Vagina (tissue), 2 donors: ENCODE data around the gene ITK.

ENCODE experiments used
- POLR2A ChIP-seq, 2 donors: fragments of 450-650 bp; IDR thresholded peaks; one replicate each; pipeline ENCODE4 v1.6.1; 2017; ENCODE audit warnings: antibody characterized with exemption in 2 of 2, mild to moderate bottlenecking in 2 of 2, moderate library complexity in 2 of 2
- POLR2AphosphoS5 ChIP-seq, 2 donors: sonication (generic); formaldehyde crosslinking; IDR thresholded peaks; one replicate each; pipeline ENCODE4 v1.9.0; 2017; ENCODE audit warnings: antibody characterized with exemption in 2 of 2, mild to moderate bottlenecking in 2 of 2, low read depth in 1 of 2; ENCODE audit not compliant: insufficient read depth in 1 of 2
- TF ChIP-seq, protein P1 (sequence below), 3 experiments: fragments of 450-650 bp in 2 of 3; fragments of 200-600 bp in 1 of 3; sonication (generic) in 1 of 3; IDR thresholded peaks; one replicate each; pipeline ENCODE4 v1.5.1; 2017 to 2019; ENCODE audit warnings: antibody characterized with exemption in 3 of 3, mild to moderate bottlenecking in 2 of 3, moderate library complexity in 2 of 3

DNA sequence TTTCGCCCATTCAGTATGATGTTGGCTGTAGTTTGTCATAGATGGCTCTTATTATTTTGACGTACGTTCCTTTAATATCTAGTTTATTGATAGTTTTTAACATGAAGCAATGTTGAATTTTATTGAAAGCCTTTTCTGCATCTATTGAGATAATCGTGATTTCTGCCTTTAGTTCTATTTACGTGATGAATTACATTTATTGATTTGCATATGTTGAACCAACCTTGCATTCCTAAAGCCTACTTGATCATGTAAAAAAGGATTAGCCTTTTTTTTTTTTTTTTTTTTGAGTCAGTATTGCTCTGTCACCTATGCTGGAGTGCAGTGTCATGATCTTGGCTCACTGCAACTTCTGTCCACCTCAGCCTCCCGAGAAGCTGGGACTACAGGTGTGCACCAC, 25.1 kb downstream of the ITK start:
- no peak for TF ChIP-seq POLR2A (IDR thresholded peaks at IDR 0.05)
- TF ChIP-seq, protein P1, sequence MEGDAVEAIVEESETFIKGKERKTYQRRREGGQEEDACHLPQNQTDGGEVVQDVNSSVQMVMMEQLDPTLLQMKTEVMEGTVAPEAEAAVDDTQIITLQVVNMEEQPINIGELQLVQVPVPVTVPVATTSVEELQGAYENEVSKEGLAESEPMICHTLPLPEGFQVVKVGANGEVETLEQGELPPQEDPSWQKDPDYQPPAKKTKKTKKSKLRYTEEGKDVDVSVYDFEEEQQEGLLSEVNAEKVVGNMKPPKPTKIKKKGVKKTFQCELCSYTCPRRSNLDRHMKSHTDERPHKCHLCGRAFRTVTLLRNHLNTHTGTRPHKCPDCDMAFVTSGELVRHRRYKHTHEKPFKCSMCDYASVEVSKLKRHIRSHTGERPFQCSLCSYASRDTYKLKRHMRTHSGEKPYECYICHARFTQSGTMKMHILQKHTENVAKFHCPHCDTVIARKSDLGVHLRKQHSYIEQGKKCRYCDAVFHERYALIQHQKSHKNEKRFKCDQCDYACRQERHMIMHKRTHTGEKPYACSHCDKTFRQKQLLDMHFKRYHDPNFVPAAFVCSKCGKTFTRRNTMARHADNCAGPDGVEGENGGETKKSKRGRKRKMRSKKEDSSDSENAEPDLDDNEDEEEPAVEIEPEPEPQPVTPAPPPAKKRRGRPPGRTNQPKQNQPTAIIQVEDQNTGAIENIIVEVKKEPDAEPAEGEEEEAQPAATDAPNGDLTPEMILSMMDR (IDR thresholded peaks at IDR 0.05), result no peak
- TF ChIP-seq POLR2AphosphoS5 (IDR thresholded peaks at IDR 0.05; ENCODE audit: insufficient read depth in 1 of 2, low read depth in 1 of 2), result no peak
